HEK293 (cell line): ENCODE data around the gene TOM1.

ENCODE experiments used
- CTCF ChIA-PET: fragments of 350-600 bp; formaldehyde crosslinking; extraction: SDS; loops from one replicate; lab custom pipeline; 2021; ENCODE audit warnings: antibody characterized with exemption; lab: Yijun Ruan, JAX
- POLR2A ChIA-PET: fragments of 300-600 bp; formaldehyde crosslinking; extraction: SDS; loops from one replicate; lab custom pipeline; 2020; ENCODE audit warnings: antibody characterized with exemption, inconsistent platforms; lab: Yijun Ruan, JAX
- H3K27ac ChIP-seq: fragments of 200-500 bp; sonication (Bioruptor generic); 2 replicates; pipeline ENCODE4 v1.5.1; 2014; ENCODE audit warnings: low read depth, low read length, control low read depth, inconsistent platforms; ENCODE audit errors: extremely low read depth
- H3K36me3 ChIP-seq, 2 experiments: fragments of 200-500 bp in 1 of 2; sonication (Bioruptor generic) in 1 of 2; 1 replicate in 1 of 2; 2 replicates in 1 of 2; pipeline ENCODE4 v1.5.1; 2014 to 2017; ENCODE audit warnings: inconsistent platforms in 2 of 2, low read length in 2 of 2; ENCODE audit not compliant: control insufficient read depth in 2 of 2, insufficient read depth in 1 of 2
- H3K4me1 ChIP-seq: fragments of 200-500 bp; sonication (Bioruptor generic); 2 replicates; pipeline ENCODE4 v1.5.1; 2014; ENCODE audit warnings: mild to moderate bottlenecking, low read length, inconsistent platforms; ENCODE audit not compliant: control insufficient read depth, insufficient read depth
- H3K4me3 ChIP-seq: 2 replicates; pipeline ENCODE4 v1.5.1; 2011; ENCODE audit warnings: low read depth, mild to moderate bottlenecking, control low read depth, low read length, moderate library complexity
- H3K9me3 ChIP-seq: fragments of 200-500 bp; sonication (Bioruptor generic); 2 replicates; pipeline ENCODE4 v1.5.1; 2014; ENCODE audit warnings: low read depth, low read length, inconsistent platforms; ENCODE audit not compliant: control insufficient read depth, insufficient read depth
- BCL11B ChIP-seq: fragments of 450-650 bp; formaldehyde crosslinking; IDR thresholded peaks from 2 replicates; pipeline ENCODE4 v1.5.1; 2016; ENCODE audit warnings: low read depth, missing biosample characterization, missing genetic modification characterization
- EGR2 ChIP-seq: fragments of 450-650 bp; formaldehyde crosslinking; IDR thresholded peaks from 2 replicates; pipeline ENCODE4 v1.5.1; 2016; ENCODE audit warnings: low read depth, missing biosample characterization, missing genetic modification characterization
- HOXD13 ChIP-seq: sonication (generic); formaldehyde crosslinking; IDR thresholded peaks from 2 replicates; pipeline ENCODE4 v1.8.0; 2022; ENCODE audit warnings: missing genetic modification reagents, borderline replicate concordance
- KLF16 ChIP-seq: fragments of 450-650 bp; formaldehyde crosslinking; IDR thresholded peaks from 2 replicates; pipeline ENCODE4 v1.5.1; 2017; ENCODE audit warnings: missing biosample characterization, missing genetic modification characterization
- KLF7 ChIP-seq: fragments of 450-650 bp; formaldehyde crosslinking; IDR thresholded peaks from 2 replicates; pipeline ENCODE4 v1.5.1; 2016; ENCODE audit warnings: missing biosample characterization, missing genetic modification characterization, borderline replicate concordance
- MZF1 ChIP-seq: fragments of 450-650 bp; formaldehyde crosslinking; IDR thresholded peaks from 2 replicates; pipeline ENCODE4 v1.5.1; 2017; ENCODE audit warnings: missing biosample characterization, missing genetic modification characterization, borderline replicate concordance
- OSR2 ChIP-seq: fragments of 450-650 bp; formaldehyde crosslinking; IDR thresholded peaks from 2 replicates; pipeline ENCODE4 v1.5.1; 2016; ENCODE audit warnings: missing biosample characterization, missing genetic modification characterization
- PRDM1 ChIP-seq: fragments of 450-650 bp; formaldehyde crosslinking; IDR thresholded peaks from 2 replicates; pipeline ENCODE4; 2016; ENCODE audit warnings: missing biosample characterization, missing genetic modification characterization
- SP3 ChIP-seq: fragments of 450-650 bp; formaldehyde crosslinking; IDR thresholded peaks from 2 replicates; pipeline ENCODE4 v1.5.1; 2016; ENCODE audit warnings: missing biosample characterization, missing genetic modification characterization
- YY1 ChIP-seq: fragments of 450-650 bp; formaldehyde crosslinking; IDR thresholded peaks from 2 replicates; pipeline ENCODE4 v1.5.1; 2018; ENCODE audit warnings: missing biosample characterization, missing genetic modification characterization
- YY2 ChIP-seq: fragments of 450-650 bp; formaldehyde crosslinking; IDR thresholded peaks from 2 replicates; pipeline ENCODE4 v1.5.1; 2016; ENCODE audit warnings: missing biosample characterization, missing genetic modification characterization
- ZBTB21 ChIP-seq: fragments of 450-650 bp; formaldehyde crosslinking; IDR thresholded peaks from 2 replicates; pipeline ENCODE4 v1.5.1; 2017; ENCODE audit warnings: missing biosample characterization, missing genetic modification characterization
- ZFP69B ChIP-seq: fragments of 450-650 bp; formaldehyde crosslinking; IDR thresholded peaks from 2 replicates; pipeline ENCODE4 v1.5.1; 2016; ENCODE audit warnings: missing biosample characterization, missing genetic modification characterization
- ZNF10 ChIP-seq: fragments of 450-650 bp; formaldehyde crosslinking; IDR thresholded peaks from 2 replicates; pipeline ENCODE4 v1.5.1; 2017; ENCODE audit warnings: missing biosample characterization, missing genetic modification characterization
- ZNF155 ChIP-seq: fragments of 450-650 bp; formaldehyde crosslinking; IDR thresholded peaks from 2 replicates; pipeline ENCODE4 v1.5.1; 2016; ENCODE audit warnings: missing biosample characterization, missing genetic modification characterization
- ZNF292 ChIP-seq: fragments of 450-650 bp; formaldehyde crosslinking; IDR thresholded peaks from 2 replicates; pipeline ENCODE4 v1.5.1; 2016; ENCODE audit warnings: low read depth, missing biosample characterization, missing genetic modification characterization, borderline replicate concordance
- ZNF324 ChIP-seq: fragments of 450-650 bp; formaldehyde crosslinking; IDR thresholded peaks from 2 replicates; pipeline ENCODE4 v1.5.1; 2016; ENCODE audit warnings: missing biosample characterization, missing genetic modification characterization
- ZNF341 ChIP-seq: fragments of 450-650 bp; formaldehyde crosslinking; IDR thresholded peaks from 2 replicates; pipeline ENCODE4; 2016; ENCODE audit warnings: low read depth, missing biosample characterization, missing genetic modification characterization
- ZNF37A ChIP-seq: fragments of 450-650 bp; IDR thresholded peaks from 2 replicates; pipeline ENCODE4 v1.5.1; 2018; ENCODE audit warnings: missing biosample characterization, missing genetic modification characterization
- ZNF548 ChIP-seq: fragments of 450-650 bp; formaldehyde crosslinking; IDR thresholded peaks from 2 replicates; pipeline ENCODE4 v1.5.1; 2016; ENCODE audit warnings: missing biosample characterization, missing genetic modification characterization
- ZNF654 ChIP-seq: fragments of 450-650 bp; formaldehyde crosslinking; IDR thresholded peaks from 2 replicates; pipeline ENCODE4 v1.5.1; 2016; ENCODE audit warnings: low read depth, missing biosample characterization, missing genetic modification characterization
- TF ChIP-seq, protein P1 (sequence below): fragments of 450-650 bp; IDR thresholded peaks from 2 replicates; pipeline ENCODE4 v1.5.1; 2018; ENCODE audit warnings: missing biosample characterization, mild to moderate bottlenecking, missing genetic modification characterization
- TF ChIP-seq, protein P2 (sequence below): fragments of 450-650 bp; formaldehyde crosslinking; IDR thresholded peaks from 2 replicates; pipeline ENCODE4 v1.5.1; 2016; ENCODE audit warnings: missing biosample characterization, missing genetic modification characterization

TOM1 gene

DNA sequence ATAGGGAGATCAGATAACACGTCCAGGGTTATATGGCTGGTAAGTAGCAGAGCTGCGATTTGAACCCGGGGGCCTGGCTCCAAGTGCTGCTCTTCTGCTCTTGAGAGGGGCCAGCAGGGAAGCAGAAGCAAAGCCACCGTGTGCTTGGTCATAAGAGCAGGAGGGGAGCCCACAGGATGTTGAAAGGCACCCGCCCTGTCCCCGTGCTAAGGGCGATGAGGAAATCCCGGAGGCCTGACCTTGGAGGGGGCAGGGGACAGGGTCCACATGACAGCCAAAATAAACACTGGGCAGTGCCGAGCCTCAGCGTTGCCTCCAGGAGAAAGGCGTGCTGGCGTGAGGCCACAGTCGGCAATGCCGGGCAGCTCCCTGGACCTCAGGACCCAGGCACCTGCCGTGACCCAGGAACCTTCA is 28.8 kb downstream of the TOM1 start:
- Histone ChIP-seq H3K27ac (no peak overlapping the region), H3K36me3 (peaks cover 4 to 92% of the 10 kb centered on the region in 2 experiments; a peak in 2 of 3 replicates), H3K9me3 (no peaks in the 10 kb centered on the region), H3K4me1 (no peaks in the 10 kb centered on the region), H3K4me3 (no peak overlapping the region)
- ChIA-PET POLR2A (no interaction called here), CTCF (no interaction called here)
- TF ChIP-seq, protein P1, sequence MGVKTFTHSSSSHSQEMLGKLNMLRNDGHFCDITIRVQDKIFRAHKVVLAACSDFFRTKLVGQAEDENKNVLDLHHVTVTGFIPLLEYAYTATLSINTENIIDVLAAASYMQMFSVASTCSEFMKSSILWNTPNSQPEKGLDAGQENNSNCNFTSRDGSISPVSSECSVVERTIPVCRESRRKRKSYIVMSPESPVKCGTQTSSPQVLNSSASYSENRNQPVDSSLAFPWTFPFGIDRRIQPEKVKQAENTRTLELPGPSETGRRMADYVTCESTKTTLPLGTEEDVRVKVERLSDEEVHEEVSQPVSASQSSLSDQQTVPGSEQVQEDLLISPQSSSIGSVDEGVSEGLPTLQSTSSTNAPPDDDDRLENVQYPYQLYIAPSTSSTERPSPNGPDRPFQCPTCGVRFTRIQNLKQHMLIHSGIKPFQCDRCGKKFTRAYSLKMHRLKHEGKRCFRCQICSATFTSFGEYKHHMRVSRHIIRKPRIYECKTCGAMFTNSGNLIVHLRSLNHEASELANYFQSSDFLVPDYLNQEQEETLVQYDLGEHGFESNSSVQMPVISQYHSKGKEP (tag by site-specific recombination), result no peak
- TF ChIP-seq ZNF548 (no peak), HOXD13 (CRISPR knock-in tag) (no peak), ZBTB21 (tag by site-specific recombination) (no peak), KLF16 (tag by site-specific recombination) (no peak), KLF7 (tag by site-specific recombination) (no peak), MZF1 (no peak), ZNF155 (tag by site-specific recombination) (no peak), YY2 (no peak), ZNF341 (tag by site-specific recombination) (no peak), YY1 (tag by site-specific recombination) (no peak), ZNF37A (tag by site-specific recombination) (no peak)
- TF ChIP-seq, all 188 proteins: peak for 0

DNA sequence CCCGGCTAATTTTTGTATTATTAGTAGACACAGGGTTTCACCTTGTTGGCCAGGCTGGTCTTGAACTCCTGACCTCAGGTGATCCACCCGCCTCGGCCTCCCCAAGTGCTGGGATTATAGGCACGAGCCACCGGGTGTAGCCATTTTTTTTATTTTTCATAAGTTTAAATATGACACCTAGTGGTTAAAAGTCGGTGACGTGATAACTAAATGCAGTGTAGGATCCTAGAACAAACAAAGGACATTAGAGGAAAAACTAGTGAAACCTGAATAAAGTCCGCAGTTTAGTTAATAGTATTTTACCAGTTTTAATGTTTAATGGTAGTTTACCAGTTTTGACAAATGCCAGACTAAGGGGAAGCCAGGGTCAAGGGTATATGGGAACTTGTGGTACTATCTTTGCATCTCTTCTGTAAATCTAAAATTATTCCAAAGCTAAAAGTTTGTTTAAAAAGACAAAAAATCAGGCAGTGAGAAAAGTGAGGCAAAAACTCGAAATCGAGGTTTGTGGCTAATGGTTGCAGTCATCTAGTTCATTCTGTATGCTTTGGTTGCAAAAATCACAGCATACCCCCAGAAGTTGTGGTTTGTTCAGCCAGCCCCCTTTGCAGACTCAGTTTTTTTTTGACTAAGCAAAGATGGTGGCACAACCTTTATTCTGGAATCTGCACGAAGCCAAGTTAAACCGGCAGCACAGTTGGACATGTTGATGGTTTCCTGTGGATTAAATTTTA is 29.6 kb downstream of the TOM1 start:
- TF ChIP-seq SP3 (tag by site-specific recombination) (no peak), ZNF654 (tag by site-specific recombination) (0 out of 2 replicates have a peak, but pooled peaks have one; percentile 7)
- POLR2A ChIA-PET, result no interaction called here
- H3K4me1 ChIP-seq, result no peaks in the 10 kb centered on the region
- no peak overlapping the region for H3K4me3 ChIP-seq
- H3K9me3 ChIP-seq, result no peaks in the 10 kb centered on the region
- no peak overlapping the region for H3K27ac ChIP-seq
- peaks cover 4 to 92% of the 10 kb centered on the region in 2 experiments; a peak in 2 of 3 replicates for H3K36me3 ChIP-seq
- CTCF ChIA-PET, result interaction anchor here (0.8 kb wide), 1 partner anchor 253 kb away, joined by 3 read pairs; no protein-coding TSS in a partner anchor

DNA sequence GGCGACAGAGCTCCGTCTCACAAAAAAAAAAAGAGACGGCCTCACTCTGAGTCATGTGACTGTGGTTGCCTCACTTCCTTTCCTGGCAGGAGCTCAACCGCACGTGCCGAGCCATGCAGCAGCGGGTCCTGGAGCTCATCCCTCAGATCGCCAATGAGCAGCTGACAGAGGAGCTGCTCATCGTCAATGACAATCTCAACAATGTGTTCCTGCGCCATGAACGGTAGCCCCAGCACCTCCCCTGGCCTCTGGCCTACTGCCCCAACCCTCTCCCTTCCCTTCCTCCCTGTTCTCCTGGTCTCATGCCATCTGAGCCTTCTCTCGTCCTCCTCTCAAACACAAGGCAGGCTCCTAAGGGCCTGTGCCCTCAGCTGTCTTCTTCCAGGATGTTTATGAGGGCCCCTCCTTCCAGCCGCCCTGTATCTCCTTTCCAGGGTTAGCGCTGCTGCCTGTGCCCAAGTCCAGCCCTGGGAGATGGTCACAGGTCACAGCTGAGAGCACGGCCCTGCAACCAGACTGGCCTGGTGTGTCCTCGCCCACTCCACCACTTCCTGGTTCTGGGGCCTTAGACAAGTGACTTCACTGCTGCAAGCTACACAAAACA is 30.7 kb downstream of the TOM1 start:
- H3K36me3 ChIP-seq, result peaks cover 4 to 92% of the 10 kb centered on the region in 2 experiments; a peak in 2 of 3 replicates
- POLR2A ChIA-PET, result interaction anchor here (0.6 to 1.3 kb wide), 3 partner anchors 24 to 786 kb away, joined by 3 to 4 read pairs (median 3); partner anchors contain the start of gene TOM1
- H3K4me3 ChIP-seq, result no peak overlapping the region
- CTCF ChIA-PET, result interaction anchor here (0.6 to 0.7 kb wide), 4 partner anchors 130 to 1751 kb away, joined by 3 to 5 read pairs (median 4); no protein-coding TSS in a partner anchor
- no peaks in the 10 kb centered on the region for H3K9me3 ChIP-seq
- H3K27ac ChIP-seq, result no peak overlapping the region
- no peak for TF ChIP-seq EGR2 (tag by site-specific recombination)
- TF ChIP-seq OSR2 (tag by site-specific recombination), result no peak
- no peak for TF ChIP-seq PRDM1 (tag by site-specific recombination)
- no peak for TF ChIP-seq ZNF341 (tag by site-specific recombination)
- no peak for TF ChIP-seq ZNF292 (tag by site-specific recombination)
- TF ChIP-seq ZNF10 (tag by site-specific recombination), result no peak
- TF ChIP-seq, protein P2, sequence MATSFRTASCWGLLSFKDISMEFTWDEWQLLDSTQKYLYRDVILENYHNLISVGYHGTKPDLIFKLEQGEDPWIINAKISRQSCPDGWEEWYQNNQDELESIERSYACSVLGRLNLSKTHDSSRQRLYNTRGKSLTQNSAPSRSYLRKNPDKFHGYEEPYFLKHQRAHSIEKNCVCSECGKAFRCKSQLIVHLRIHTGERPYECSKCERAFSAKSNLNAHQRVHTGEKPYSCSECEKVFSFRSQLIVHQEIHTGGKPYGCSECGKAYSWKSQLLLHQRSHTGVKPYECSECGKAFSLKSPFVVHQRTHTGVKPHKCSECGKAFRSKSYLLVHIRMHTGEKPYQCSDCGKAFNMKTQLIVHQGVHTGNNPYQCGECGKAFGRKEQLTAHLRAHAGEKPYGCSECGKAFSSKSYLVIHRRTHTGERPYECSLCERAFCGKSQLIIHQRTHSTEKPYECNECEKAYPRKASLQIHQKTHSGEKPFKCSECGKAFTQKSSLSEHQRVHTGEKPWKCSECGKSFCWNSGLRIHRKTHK (tag by site-specific recombination), result no peak
- TF ChIP-seq BCL11B, result no peak
- no peak for TF ChIP-seq ZNF324 (tag by site-specific recombination)
- TF ChIP-seq ZFP69B, result no peak
- H3K4me1 ChIP-seq, result no peaks in the 10 kb centered on the region
